NB4 (cell line): Measurements from ENCODE around the gene WDR86.

Experiments used
- CTCF ChIP-seq: IDR thresholded peaks from one replicate; pipeline ENCODE4 v1.5.1; 2012; ENCODE audit warnings: low read depth, low read length
- MYC ChIP-seq: IDR thresholded peaks from 2 replicates; pipeline ENCODE4 v1.6.1; 2011; ENCODE audit warnings: low read depth, low read length
- POLR2A ChIP-seq: IDR thresholded peaks from 2 replicates; pipeline ENCODE4 v1.6.1; 2011; ENCODE audit warnings: mild to moderate bottlenecking; ENCODE audit not compliant: insufficient read length; ENCODE audit errors: extremely low read depth

GRCh38 chr7:151388007-151388297, 21.9 kb downstream of the WDR86 start:
- TF ChIP-seq CTCF = no peak
- TF ChIP-seq MYC = no peak
- no peak for TF ChIP-seq POLR2A
